ENCODE data around the gene CBX2.

Gene CBX2

GRCh38 chr17:79789943-79790804, 12.2 kb downstream of the CBX2 start:
- no peak for DNase-seq

- no peak for DNase-seq
These were observed 13.1 kb downstream of the CBX2 start for GRCh38 chr17:79790805-79791734.

GRCh38 chr17:79791735-79792161, 13.8 kb downstream of the CBX2 start:
- DNase-seq, result no peak

GRCh38 chr17:79792341-79792871, 14.5 kb downstream of the CBX2 start:
- no peak for DNase-seq

GRCh38 chr17:79792984-79793923, 15.3 kb downstream of the CBX2 start:
- DNase-seq, result no peak

GRCh38 chr17:79793924-79794304, 16.0 kb downstream of the CBX2 start:
- DNase-seq, result no peak

GRCh38 chr17:79794659-79795511, 16.9 kb downstream of the CBX2 start:
- no peak for DNase-seq

- no peak for DNase-seq
These were observed 18.0 kb downstream of the CBX2 start for GRCh38 chr17:79795795-79796443.

- DNase-seq, result no peak
These were observed 18.5 kb downstream of the CBX2 start for GRCh38 chr17:79796444-79796762.

- peak; percentile 99 for DNase-seq
These were observed 19.0 kb downstream of the CBX2 start, which contains the start of gene CBX8 for GRCh38 chr17:79796763-79797491. TSS of gene CBX8 (minus strand) at chr17:79797077. CDS start at chr17:79796998, 79 bp downstream.

GRCh38 chr17:79797492-79798298, 19.7 kb downstream of the CBX2 start:
- DNase-seq, result peak; percentile 38

GRCh38 chr17:79798299-79799173, 20.6 kb downstream of the CBX2 start:
- DNase-seq, result no peak

- no peak for DNase-seq
These were observed 21.2 kb downstream of the CBX2 start for GRCh38 chr17:79799174-79799537.

GRCh38 chr17:79799538-79800324, 21.8 kb downstream of the CBX2 start:
- no peak for DNase-seq

GRCh38 chr17:79800325-79801155, 22.6 kb downstream of the CBX2 start:
- DNase-seq, result peak; percentile 39
